HEK293T (cell line): ENCODE measurements around the gene SLC6A6.

Experiments
- ARNT ChIP-seq: fragments of 450-650 bp; IDR thresholded peaks from 2 replicates; pipeline ENCODE4 v1.6.1; 2017; ENCODE audit warnings: mild to moderate bottlenecking
- BHLHE40 ChIP-seq: fragments of 450-650 bp; IDR thresholded peaks from 2 replicates; pipeline ENCODE4 v1.6.1; 2016; ENCODE audit warnings: mild to moderate bottlenecking, moderate library complexity, borderline replicate concordance
- ELF4 ChIP-seq: fragments of 450-650 bp; IDR thresholded peaks from 2 replicates; pipeline ENCODE4 v1.6.1; 2017; ENCODE audit warnings: antibody characterized with exemption
- FOXA1 ChIP-seq: fragments of 450-650 bp; IDR thresholded peaks from 2 replicates; pipeline ENCODE4 v1.6.1; 2016; ENCODE audit warnings: mild to moderate bottlenecking
- FOXK2 ChIP-seq: fragments of 450-650 bp; IDR thresholded peaks from 2 replicates; pipeline ENCODE4 v1.6.1; 2016; ENCODE audit warnings: mild to moderate bottlenecking
- FOXM1 ChIP-seq: fragments of 450-650 bp; IDR thresholded peaks from 2 replicates; pipeline ENCODE4 v1.6.1; 2017; ENCODE audit warnings: mild to moderate bottlenecking, borderline replicate concordance
- HDGF ChIP-seq: fragments of 450-650 bp; IDR thresholded peaks from 2 replicates; pipeline ENCODE4 v1.6.1; 2017; ENCODE audit warnings: antibody characterized with exemption, borderline replicate concordance
- L3MBTL2 ChIP-seq: fragments of 450-650 bp; conservative IDR thresholded peaks from 2 replicates; pipeline ENCODE4 v1.6.1; 2016; ENCODE audit warnings: mild to moderate bottlenecking
- LEF1 ChIP-seq: fragments of 450-650 bp; IDR thresholded peaks from 2 replicates; pipeline ENCODE4 v1.6.1; 2017; ENCODE audit warnings: mild to moderate bottlenecking, borderline replicate concordance
- PKNOX1 ChIP-seq: fragments of 450-650 bp; IDR thresholded peaks from 2 replicates; pipeline ENCODE4 v1.6.1; 2016
- SP1 ChIP-seq: fragments of 450-650 bp; IDR thresholded peaks from 2 replicates; pipeline ENCODE4 v1.6.1; 2017
- SUZ12 ChIP-seq: fragments of 450-650 bp; IDR thresholded peaks from 2 replicates; pipeline ENCODE4 v1.6.1; 2016; ENCODE audit warnings: mild to moderate bottlenecking
- TARDBP ChIP-seq: fragments of 450-650 bp; IDR thresholded peaks from 2 replicates; pipeline ENCODE4 v1.6.1; 2016
- ZNF384 ChIP-seq: fragments of 450-650 bp; IDR thresholded peaks from 2 replicates; pipeline ENCODE4 v1.6.1; 2016

GRCh38 chr3:14506626-14507304 lies 104.4 kb downstream of the SLC6A6 start:
- TF ChIP-seq TARDBP, result no peak
- TF ChIP-seq FOXA1, result no peak
- no peak for TF ChIP-seq ARNT
- TF ChIP-seq LEF1, result no peak
- TF ChIP-seq SUZ12, result no peak
- no peak for TF ChIP-seq FOXK2
- no peak for TF ChIP-seq BHLHE40
- TF ChIP-seq FOXM1, result no peak
- TF ChIP-seq SP1, result no peak
- TF ChIP-seq L3MBTL2, result no peak
- TF ChIP-seq PKNOX1, result no peak
- TF ChIP-seq ZNF384, result no peak
- TF ChIP-seq ELF4, result no peak
- no peak for TF ChIP-seq HDGF
